Measurements from ENCODE around the gene SSH2.
"Not testable (repeated sequence)": the region's sequence is repeated elsewhere in the genome, so short reads cannot be mapped to it uniquely, and the experiment has no call there.

Gene SSH2

DNA sequence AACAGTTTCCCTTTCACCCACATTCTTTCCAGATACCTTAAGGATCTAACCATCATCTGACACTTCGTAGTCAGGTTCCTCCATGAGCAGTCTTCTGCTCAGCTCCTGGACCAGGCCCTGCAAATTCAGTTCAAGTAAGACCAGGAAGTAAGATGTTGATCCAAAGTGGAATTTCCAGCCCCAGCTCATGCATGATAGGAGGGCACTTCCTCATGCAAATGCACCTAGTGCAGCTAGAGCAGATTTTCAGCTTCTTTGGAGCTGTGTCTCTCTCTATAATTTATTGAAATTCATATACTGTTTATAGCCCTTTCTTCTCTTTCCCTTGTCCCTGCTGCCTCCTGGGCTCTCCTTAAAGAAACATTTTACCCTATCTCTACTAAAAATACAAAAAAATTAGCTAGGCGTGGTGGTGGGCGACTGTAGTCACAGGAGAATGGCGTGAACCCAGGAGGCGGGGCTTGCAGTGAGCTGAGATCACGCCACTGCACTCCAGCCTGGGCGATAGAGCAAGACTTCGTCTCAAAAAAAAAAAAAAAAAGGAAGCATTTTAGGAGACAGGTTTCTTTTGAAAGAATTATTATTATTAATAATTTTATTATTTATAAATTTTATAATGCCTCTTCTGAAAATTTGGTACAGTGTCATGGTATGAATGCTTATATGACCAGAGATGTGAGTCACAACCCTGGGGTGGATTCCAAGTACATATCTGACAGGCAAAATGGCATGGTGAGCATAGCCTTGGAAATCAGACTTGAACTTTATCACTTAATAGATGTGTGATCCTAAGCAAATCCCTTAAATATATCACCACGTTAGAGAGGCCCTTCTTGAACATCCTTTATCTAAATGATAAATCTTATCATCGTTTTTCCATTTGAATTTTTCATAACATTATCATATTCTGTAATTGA lies 94.3 kb downstream of the SSH2 start:
- no peak for DNase-seq

DNA sequence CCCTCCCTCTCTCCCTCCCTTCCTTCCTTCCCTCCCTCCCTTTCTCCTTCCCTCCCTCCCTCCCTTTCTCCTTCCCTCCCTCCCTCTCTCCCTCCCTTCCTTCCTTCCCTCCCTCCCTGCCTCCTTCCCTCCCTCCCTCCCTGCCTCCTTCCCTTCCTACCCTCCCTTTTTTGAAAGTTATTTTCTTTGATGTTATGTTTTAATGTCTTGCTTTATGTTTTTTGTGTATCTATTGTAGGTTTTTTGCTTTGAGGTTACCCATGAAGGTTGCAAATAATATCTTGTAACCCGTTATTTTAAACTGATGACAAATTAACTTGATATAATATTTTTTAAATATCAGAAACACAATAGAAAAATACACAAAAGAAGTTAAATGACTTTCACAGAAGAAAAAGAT lies 96.2 kb downstream of the SSH2 start:
- DNase-seq = no peak

DNA sequence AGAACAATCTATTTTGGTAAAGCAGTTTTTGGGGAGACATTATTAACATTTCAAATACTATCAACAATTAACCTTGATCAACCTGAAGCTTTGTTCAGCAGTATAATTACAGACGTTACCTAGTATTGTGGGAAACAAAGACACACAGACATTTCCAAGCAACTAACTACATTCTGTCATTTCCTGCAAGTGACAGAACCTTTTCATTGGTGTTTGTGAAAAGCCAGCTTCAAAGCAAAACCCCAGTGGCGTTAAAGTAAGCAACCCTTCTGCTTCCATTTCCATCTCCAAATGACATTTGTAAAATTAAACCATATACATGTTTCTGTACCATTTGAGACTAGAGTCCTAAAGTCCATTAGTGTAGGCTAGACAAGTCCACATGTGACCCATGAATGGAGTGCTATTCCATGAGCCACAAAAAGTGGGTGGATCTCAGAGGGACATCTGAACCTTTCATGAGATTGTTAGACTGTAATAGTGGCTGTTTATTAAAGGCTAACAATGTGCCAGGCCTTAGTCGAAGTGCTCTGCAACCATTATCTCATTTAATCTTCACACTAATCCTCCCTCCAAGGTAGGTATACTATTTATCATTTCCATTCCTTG lies 101.2 kb downstream of the SSH2 start:
- DNase-seq = no peak

DNA sequence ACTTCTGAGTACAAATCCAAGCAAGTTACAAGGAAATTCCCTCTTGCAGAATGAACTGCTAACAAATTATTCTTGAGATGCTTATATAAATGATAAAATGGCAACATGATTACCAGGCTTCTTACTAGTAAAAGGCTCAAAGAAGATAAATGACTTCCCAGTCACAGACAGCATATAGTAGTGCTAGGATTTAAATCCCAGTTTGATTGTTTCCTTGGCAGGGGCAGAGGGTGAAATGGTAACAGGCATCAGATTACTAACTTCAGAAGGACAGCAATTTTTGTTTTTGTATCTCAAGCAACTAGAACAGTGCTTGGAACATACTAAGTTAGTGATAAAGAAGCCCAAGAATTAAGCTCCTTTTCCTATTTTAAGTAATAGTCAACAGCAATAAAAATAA lies 102.8 kb downstream of the SSH2 start:
- no peak for DNase-seq

GRCh38 chr17:29826114-29826692 lies 103.8 kb downstream of the SSH2 start:
- no peak for DNase-seq

GRCh38 chr17:29825604-29826003 lies 104.4 kb downstream of the SSH2 start:
- no peak for DNase-seq

DNA sequence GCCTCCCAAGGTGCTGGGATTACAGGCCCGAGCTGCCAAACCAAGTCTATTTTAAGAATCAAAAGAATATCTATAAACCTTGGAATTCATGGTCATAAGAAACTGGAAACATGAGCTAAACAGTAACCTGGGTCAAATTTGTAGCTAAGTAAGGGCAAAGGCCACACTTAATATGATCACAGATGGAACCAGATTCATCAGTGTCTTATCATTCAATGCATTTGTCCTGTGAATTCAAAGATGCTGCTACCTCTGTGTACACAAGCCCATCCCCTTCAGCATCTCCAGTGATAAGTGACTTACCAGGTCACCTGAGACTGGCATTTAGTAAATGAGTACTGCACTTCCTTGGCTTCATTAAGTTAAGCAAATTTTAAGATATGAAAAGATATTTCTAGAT lies 108.1 kb downstream of the SSH2 start:
- no peak for DNase-seq

DNA sequence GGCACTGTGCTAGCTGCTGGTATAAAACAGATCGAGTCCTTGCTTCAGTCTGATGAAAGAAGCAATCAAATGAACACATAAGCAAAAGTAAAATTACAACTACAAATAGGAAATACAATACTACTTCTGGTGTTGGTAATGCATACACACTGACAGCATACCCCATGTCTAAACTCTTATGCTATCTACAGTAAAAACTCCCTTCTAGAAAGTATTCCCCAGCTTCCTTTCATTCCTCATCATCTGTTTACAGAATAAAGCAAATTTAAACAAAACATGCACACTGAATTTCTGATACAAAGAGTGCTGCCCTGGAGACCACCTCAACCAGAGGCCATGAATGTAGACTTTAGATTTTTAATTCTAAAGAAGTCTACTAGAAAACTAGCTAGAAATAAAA lies 109.6 kb downstream of the SSH2 start:
- no peak for DNase-seq

GRCh38 chr17:29807520-29808361 lies 122.3 kb downstream of the SSH2 start:
- peak; percentile 70 for DNase-seq

GRCh38 chr17:29802246-29802645 lies 127.8 kb downstream of the SSH2 start:
- DNase-seq = no peak

- DNase-seq = no peak
Measured at GRCh38 chr17:29800457-29800856, 129.6 kb downstream of the SSH2 start.

- no peak for DNase-seq
Measured at GRCh38 chr17:29796652-29797051, 133.4 kb downstream of the SSH2 start.

DNA sequence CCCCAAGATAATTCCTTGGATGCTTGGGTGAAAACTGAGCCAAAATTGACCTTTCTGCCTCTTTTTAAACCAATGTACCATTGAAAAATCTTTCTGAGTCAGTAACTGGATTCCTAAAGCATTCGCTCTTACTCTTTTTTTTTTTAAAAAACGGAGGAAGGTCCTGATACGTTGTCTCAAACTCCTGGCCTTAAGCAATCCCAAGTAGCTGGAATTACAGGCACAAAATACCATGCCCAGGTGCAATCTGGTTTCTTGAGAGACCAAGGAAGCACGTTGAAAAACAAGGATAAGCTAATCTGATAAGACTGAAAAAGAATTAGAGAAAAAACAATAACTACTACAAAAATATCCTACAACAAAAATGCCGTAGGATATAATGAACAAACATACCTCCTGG lies 136.5 kb downstream of the SSH2 start:
- DNase-seq = no peak

GRCh38 chr17:29791336-29792080 lies 138.5 kb downstream of the SSH2 start:
- no peak for DNase-seq

- no peak for DNase-seq
Measured at GRCh38 chr17:29789196-29790170, 140.5 kb downstream of the SSH2 start.

GRCh38 chr17:29787995-29788394 lies 142.0 kb downstream of the SSH2 start:
- DNase-seq = no peak

- no peak for DNase-seq
Measured at GRCh38 chr17:29782917-29783316, 147.1 kb downstream of the SSH2 start.

GRCh38 chr17:29779812-29780190 lies 150.2 kb downstream of the SSH2 start:
- DNase-seq = not testable (repeated sequence)

DNA sequence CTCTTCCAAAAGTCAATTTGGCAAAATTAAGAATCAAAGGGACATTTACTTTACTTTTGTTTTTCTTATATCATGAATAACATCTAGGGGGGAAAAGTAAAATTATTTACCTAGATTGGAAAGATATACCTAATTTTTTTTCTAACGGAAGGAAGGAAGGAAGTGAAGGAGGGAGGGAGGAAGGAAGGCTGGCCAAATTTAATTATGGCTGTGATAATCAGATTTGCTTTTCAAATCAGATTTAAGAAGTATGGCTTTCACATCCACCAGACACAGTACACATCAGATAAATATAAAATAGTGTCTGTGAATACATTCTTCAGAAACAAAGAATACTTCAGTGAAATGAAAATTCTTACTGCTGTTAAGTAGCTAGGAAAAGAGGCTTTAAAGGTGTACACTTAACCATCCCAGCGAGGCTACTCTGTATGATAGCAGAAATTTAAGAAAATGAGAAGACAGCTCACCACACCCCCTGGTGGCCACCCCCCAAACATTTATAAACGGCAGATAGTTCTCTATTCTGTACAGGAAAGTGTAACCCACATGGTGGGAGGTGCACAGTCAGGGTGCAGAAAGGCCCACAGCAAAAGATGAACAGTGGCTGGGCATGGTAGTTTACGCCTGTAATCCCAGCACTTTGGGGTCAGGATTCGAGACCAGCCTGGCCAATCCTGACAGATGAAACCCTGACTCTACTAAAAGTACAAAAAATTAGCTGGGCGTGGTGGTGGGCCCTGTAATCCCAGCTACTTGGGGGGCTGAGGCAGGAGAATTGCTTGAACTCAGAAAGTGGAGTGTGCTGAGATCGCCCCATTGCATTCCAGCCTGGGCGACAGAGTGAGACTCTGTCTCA lies 150.8 kb downstream of the SSH2 start:
- DNase-seq = peak; percentile 83

GRCh38 chr17:29777663-29778062 lies 152.4 kb downstream of the SSH2 start:
- DNase-seq = no peak
